IMR-90 (cell line): ENCODE measurements around the gene YIPF7. TPM values are rescaled to one million over a fixed set of nuclear protein-coding genes. Genes with fewer than 3 reads are reported as not detected.

Experiments used
- ATAC-seq: fragments of 200-7000 bp; cut with Tn5 transposase; 2 replicates; pipeline ENCODE4 v1.9.1; 2020; ENCODE audit warnings: low read depth, mild to moderate bottlenecking, moderate library complexity
- BruUV-seq: library from RNA; stranded (reverse); fragments of 400-500 nt; replicated peaks from 2 replicates; lab custom pipeline; 2021; lab: Mats Ljungman, UMichigan
- CTCF ChIA-PET: fragments of 300-600 bp; formaldehyde crosslinking; extraction: SDS; loops from one replicate; lab custom pipeline; 2021; ENCODE audit warnings: antibody characterized with exemption; lab: Yijun Ruan, JAX
- POLR2A ChIA-PET: fragments of 300-600 bp; sonication (Branson Sonifier 250); formaldehyde crosslinking; loops from one replicate; lab custom pipeline; 2022; ENCODE audit warnings: antibody characterized with exemption; ENCODE audit not compliant: unreplicated experiment; lab: Charles Lee
- DNase-seq: peaks from one replicate; pipeline ENCODE4 v3.0.0; 2013
- H2AFZ ChIP-seq: replicated peaks from 2 replicates; pipeline ENCODE3; 2013; ENCODE audit warnings: low read length, mild to moderate bottlenecking; ENCODE audit not compliant: poor library complexity
- H2AK5ac ChIP-seq: 2 replicates; pipeline ENCODE4 v1.6.1; 2013; ENCODE audit warnings: low read depth, low read length, inconsistent platforms
- H2AK9ac ChIP-seq: replicated peaks from 2 replicates; pipeline ENCODE3; 2013; ENCODE audit warnings: mild to moderate bottlenecking, low read depth, low read length, moderate library complexity; ENCODE audit not compliant: poor library complexity
- H2BK120ac ChIP-seq: 2 replicates; pipeline ENCODE4 v1.6.1; 2013; ENCODE audit warnings: low read depth, low read length, inconsistent platforms
- H2BK15ac ChIP-seq: 3 replicates; pipeline ENCODE4 v1.6.1; 2013; ENCODE audit warnings: low read depth, low read length, inconsistent platforms
- H2BK20ac ChIP-seq: 2 replicates; pipeline ENCODE4 v1.6.1; 2013; ENCODE audit warnings: low read depth, mild to moderate bottlenecking, inconsistent platforms, low read length, moderate library complexity
- H2BK5ac ChIP-seq: 2 replicates; pipeline ENCODE4 v1.6.1; 2013; ENCODE audit warnings: mild to moderate bottlenecking, low read depth, low read length, inconsistent platforms; ENCODE audit not compliant: poor library complexity, severe bottlenecking
- H3K14ac ChIP-seq: replicated peaks from 2 replicates; pipeline ENCODE4 v1.6.1; 2013; ENCODE audit warnings: low read depth, low read length, inconsistent platforms
- H3K18ac ChIP-seq: 2 replicates; pipeline ENCODE4 v1.6.1; 2013; ENCODE audit warnings: low read depth, low read length, control low read depth
- H3K23ac ChIP-seq: 2 replicates; pipeline ENCODE4 v1.6.1; 2013; ENCODE audit warnings: low read depth, low read length, inconsistent platforms
- H3K27ac ChIP-seq: 2 replicates; pipeline ENCODE4 v1.5.1; 2013; ENCODE audit warnings: mild to moderate bottlenecking, control low read depth, low read length; ENCODE audit not compliant: insufficient read depth
- H3K27me3 ChIP-seq: 2 replicates; pipeline ENCODE4 v1.6.1; 2013; ENCODE audit warnings: low read length; ENCODE audit not compliant: control insufficient read depth, insufficient read depth
- H3K36me3 ChIP-seq: 2 replicates; pipeline ENCODE4 v1.6.1; 2013; ENCODE audit warnings: low read length, mixed read lengths; ENCODE audit not compliant: control insufficient read depth, insufficient read depth
- H3K4ac ChIP-seq: 2 replicates; pipeline ENCODE4 v1.6.1; 2013; ENCODE audit warnings: low read depth, low read length, inconsistent platforms
- H3K4me1 ChIP-seq: 2 replicates; pipeline ENCODE4 v1.6.1; 2013; ENCODE audit warnings: low read length, mixed read lengths; ENCODE audit not compliant: control insufficient read depth, insufficient read depth
- H3K4me2 ChIP-seq: 2 replicates; pipeline ENCODE4 v1.6.1; 2013; ENCODE audit warnings: low read depth, mild to moderate bottlenecking, control low read depth, low read length, moderate library complexity
- H3K4me3 ChIP-seq: 2 replicates; pipeline ENCODE4 v1.5.1; 2013; ENCODE audit warnings: low read depth, mild to moderate bottlenecking, control low read depth, low read length, moderate library complexity; ENCODE audit not compliant: insufficient read depth
- H3K56ac ChIP-seq: 2 replicates; pipeline ENCODE4 v1.6.1; 2013; ENCODE audit warnings: low read length, inconsistent platforms; ENCODE audit not compliant: insufficient read depth; ENCODE audit errors: extremely low read depth
- H3K79me1 ChIP-seq, 2 experiments: 2 replicates each; pipeline ENCODE4 v1.6.1; 2013; ENCODE audit warnings: low read length in 2 of 2, inconsistent platforms in 1 of 2, low read depth in 1 of 2
- H3K9ac ChIP-seq: 2 replicates; pipeline ENCODE4 v1.6.1; 2013; ENCODE audit warnings: low read depth, low read length, control low read depth
- H3K9me1 ChIP-seq: 2 replicates; pipeline ENCODE4 v1.6.1; 2013; ENCODE audit warnings: low read length, inconsistent platforms; ENCODE audit not compliant: insufficient read depth
- H3K9me3 ChIP-seq: 2 replicates; pipeline ENCODE4 v1.6.1; 2013; ENCODE audit warnings: low read length; ENCODE audit not compliant: control insufficient read depth, insufficient read depth
- H4K20me1 ChIP-seq: 2 replicates; pipeline ENCODE4 v1.6.1; 2013; ENCODE audit warnings: low read length, inconsistent platforms; ENCODE audit not compliant: insufficient read depth
- H4K5ac ChIP-seq: 2 replicates; pipeline ENCODE4 v1.6.1; 2013; ENCODE audit warnings: mild to moderate bottlenecking, low read depth, low read length, control low read depth
- H4K8ac ChIP-seq, 2 experiments: 2 replicates each; pipeline ENCODE4 v1.6.1; 2013; ENCODE audit warnings: low read depth in 2 of 2, low read length in 2 of 2, control low read depth in 1 of 2, inconsistent platforms in 1 of 2
- H4K91ac ChIP-seq: 2 replicates; pipeline ENCODE4 v1.6.1; 2013; ENCODE audit warnings: low read depth, low read length, inconsistent platforms; ENCODE audit not compliant: insufficient read depth
- BHLHE40 ChIP-seq: fragments of 150-350 bp; IDR thresholded peaks from 2 replicates; pipeline ENCODE4 v1.6.1; 2016; ENCODE audit warnings: mild to moderate bottlenecking, low read depth, low read length
- CEBPB ChIP-seq: IDR thresholded peaks from 2 replicates; pipeline ENCODE4 v1.6.1; 2012; ENCODE audit warnings: low read depth, low read length, improper control_type of control experiment
- FOS ChIP-seq: fragments of 150-350 bp; IDR thresholded peaks from 2 replicates; pipeline ENCODE4 v1.6.1; 2016; ENCODE audit warnings: low read depth, low read length
- MXI1 ChIP-seq: IDR thresholded peaks from 2 replicates; pipeline ENCODE4 v1.6.1; 2012; ENCODE audit warnings: low read depth, mild to moderate bottlenecking, low read length, moderate library complexity, borderline replicate concordance
- SMC3 ChIP-seq: fragments of 150-350 bp; IDR thresholded peaks from 2 replicates; pipeline ENCODE4 v1.6.1; 2016; ENCODE audit warnings: low read depth, mild to moderate bottlenecking, antibody characterized with exemption, low read length, moderate library complexity
- USF2 ChIP-seq: fragments of 150-350 bp; IDR thresholded peaks from 2 replicates; pipeline ENCODE4 v1.6.1; 2017; ENCODE audit warnings: mild to moderate bottlenecking, antibody characterized with exemption, low read length, low read depth
- WGBS, 2 experiments: methylation state at CpG; one replicate each; pipeline versions ENCODE4 v1.1.5 to v1.1.7; 2013; ENCODE audit warnings: missing lambda C conversion rate in 2 of 2; ENCODE audit not compliant: insufficient read length in 1 of 2; ENCODE audit errors: extremely low coverage in 2 of 2; 5-methylcytosine and 5-hydroxymethylcytosine counted together
- dilution Hi-C: fragments of 300-500 bp; cut with HindIII; formaldehyde crosslinking; loops from one replicate; pipeline ENCODE4 v1.14.3; 2018; ENCODE audit warnings: low sequenced_read_pairs; ENCODE audit not compliant: unreplicated experiment
- in situ Hi-C: fragments of 300-500 bp; cut with MboI; formaldehyde crosslinking; loops from 3 replicates; pipeline ENCODE4 v1.14.3; 2019; ENCODE audit warnings: low sequenced_read_pairs, inconsistent platforms, mixed read lengths
- intact Hi-C: fragments of 100-400 bp; cut with micrococcal nuclease; formaldehyde crosslinking; loops from 2 replicates; pipeline ENCODE4 v1.10.0; 2022
- polyA plus RNA-seq, 3 experiments: library from polyadenylated mRNA; depleted of rRNA; stranded (reverse); fragments of >200 nt; gene quantifications; 2 replicates each; pipeline ENCODE4 v1.2.3, GENCODE V29; 2012; ENCODE audit warnings: low replicate concordance in 1 of 3
- total RNA-seq: library from RNA; depleted of rRNA; stranded (reverse); fragments of >200 nt; gene quantifications from 2 replicates; pipeline ENCODE4 v1.2.3, GENCODE V29; 2012
- TF ChIP-seq, protein P1 (sequence below): fragments of 150-350 bp; IDR thresholded peaks from 2 replicates; pipeline ENCODE4 v1.6.1; 2016; ENCODE audit warnings: low read depth, mild to moderate bottlenecking, low read length, moderate library complexity, borderline replicate concordance

Gene YIPF7
- total and polyA plus RNA-seq, 2 of the 4 experiments (the other 2 are of a cell fraction) = not detected

GRCh38 chr4:44652002-44652401, 577 bp upstream of the YIPF7 start:
- H4K5ac ChIP-seq = no peak overlapping the region
- no peak overlapping the region for H3K4me3 ChIP-seq
- no peak overlapping the region for H3K9ac ChIP-seq
- H2BK15ac ChIP-seq = no peak overlapping the region
- no peak overlapping the region for H3K4ac ChIP-seq
- in situ Hi-C loops = no loop called here
- no peak overlapping the region for H4K8ac ChIP-seq
- TF ChIP-seq BHLHE40 (no peak), USF2 (no peak), SMC3 (no peak), MXI1 (no peak), FOS (no peak), CEBPB (no peak)
- TF ChIP-seq, protein P1, sequence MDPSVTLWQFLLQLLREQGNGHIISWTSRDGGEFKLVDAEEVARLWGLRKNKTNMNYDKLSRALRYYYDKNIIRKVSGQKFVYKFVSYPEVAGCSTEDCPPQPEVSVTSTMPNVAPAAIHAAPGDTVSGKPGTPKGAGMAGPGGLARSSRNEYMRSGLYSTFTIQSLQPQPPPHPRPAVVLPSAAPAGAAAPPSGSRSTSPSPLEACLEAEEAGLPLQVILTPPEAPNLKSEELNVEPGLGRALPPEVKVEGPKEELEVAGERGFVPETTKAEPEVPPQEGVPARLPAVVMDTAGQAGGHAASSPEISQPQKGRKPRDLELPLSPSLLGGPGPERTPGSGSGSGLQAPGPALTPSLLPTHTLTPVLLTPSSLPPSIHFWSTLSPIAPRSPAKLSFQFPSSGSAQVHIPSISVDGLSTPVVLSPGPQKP = no peak
- H3K4me1 ChIP-seq = no peaks in the 10 kb centered on the region
- ATAC-seq (no peak), DNase-seq (no peak)
- H2AK9ac ChIP-seq = no peak overlapping the region
- dilution Hi-C loops = no loop called here
- H2BK120ac ChIP-seq = no peak overlapping the region
- no peak overlapping the region for H2AFZ ChIP-seq
- no peak overlapping the region for H3K56ac ChIP-seq
- no peak overlapping the region for H3K27ac ChIP-seq
- no peak overlapping the region for H2BK20ac ChIP-seq
- no peak overlapping the region for H2BK5ac ChIP-seq
- no TSS peak for BruUV-seq
- H3K14ac ChIP-seq = no peak overlapping the region
- H3K18ac ChIP-seq = no peak overlapping the region
- H2AK5ac ChIP-seq = no peak overlapping the region
- H3K9me1 ChIP-seq = no peaks in the 10 kb centered on the region
- no peak overlapping the region for H3K23ac ChIP-seq
- H3K36me3 ChIP-seq = no peaks in the 10 kb centered on the region
- H4K20me1 ChIP-seq = no peaks in the 10 kb centered on the region
- H3K79me1 ChIP-seq = no peaks in the 10 kb centered on the region
- ChIA-PET POLR2A (no interaction called here), CTCF (no interaction called here)
- no peaks in the 10 kb centered on the region for H3K27me3 ChIP-seq
- no peaks in the 10 kb centered on the region for H3K9me3 ChIP-seq
- intact Hi-C loops = no loop called here
- H4K91ac ChIP-seq = no peak overlapping the region
- WGBS, 2 experiments = no CpG with 5 or more reads among the region's 1 CpG
- H3K4me2 ChIP-seq = no peak overlapping the region
